ENCODE results near the gene CCNL2.

The CCNL2 gene

DNA sequence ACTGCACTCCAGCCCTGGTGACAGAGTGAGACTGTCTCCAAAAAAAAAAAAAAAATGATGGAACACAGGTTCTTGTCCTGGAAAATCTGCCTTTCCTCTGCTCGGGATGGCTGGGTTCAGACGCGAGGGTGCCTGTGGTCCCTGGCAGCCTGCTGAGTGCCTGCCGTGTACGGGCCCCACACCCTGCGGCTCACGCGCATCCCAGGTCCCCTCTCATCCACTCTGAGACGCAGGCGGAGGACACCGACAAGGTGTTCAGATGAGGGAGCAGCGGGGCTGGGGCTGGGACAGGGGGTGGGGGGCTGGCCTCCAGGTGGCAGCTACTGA is 26.3 kb upstream of the CCNL2 start:
- no peak for TF ChIP-seq Cebpa-rat (IDR thresholded peaks at IDR 0.05)
- no peaks in the 10 kb centered on the region for H3K9me3 ChIP-seq (replicated peaks in 1 of 11)
- H3K9ac ChIP-seq: no peak overlapping the region; a peak in 1 of 22 replicates
- H3K36me3 ChIP-seq: no peaks in the 10 kb centered on the region
- H3K4me1 ChIP-seq: peaks cover 26 to 61% (median 51%) of the 10 kb centered on the region in 10 experiments
- H3K4me3 ChIP-seq: no peak overlapping the region
- H4K20me1 ChIP-seq: no peaks in the 10 kb centered on the region
- peak overlapping the region in 2 of 11 experiments; percentile 87 to 99; a peak in 1 of 22 replicates for H3K4me2 ChIP-seq
- peaks cover 0 to 12% (median 0%) of the 10 kb centered on the region in 11 experiments; a peak in 5 of 22 replicates for H3K27me3 ChIP-seq
- H3K27ac ChIP-seq: no peak overlapping the region

- TF ChIP-seq Cebpa-rat (IDR thresholded peaks at IDR 0.05): no peak
- H3K27ac ChIP-seq: no peak overlapping the region
- H3K4me3 ChIP-seq: no peak overlapping the region
- no peak overlapping the region for H3K4me2 ChIP-seq
- H3K9me3 ChIP-seq (replicated peaks in 1 of 11): no peaks in the 10 kb centered on the region
- no peaks in the 10 kb centered on the region for H3K36me3 ChIP-seq
- H4K20me1 ChIP-seq: no peaks in the 10 kb centered on the region
- peaks cover 0 to 12% (median 0%) of the 10 kb centered on the region in 11 experiments; a peak in 5 of 22 replicates for H3K27me3 ChIP-seq
- H3K4me1 ChIP-seq: peaks cover 23 to 60% (median 45%) of the 10 kb centered on the region in 10 experiments
- no peak overlapping the region; a peak in 1 of 22 replicates for H3K9ac ChIP-seq
Measured at GRCh38 chr1:1424707-1425106, 25.6 kb upstream of the CCNL2 start.

DNA sequence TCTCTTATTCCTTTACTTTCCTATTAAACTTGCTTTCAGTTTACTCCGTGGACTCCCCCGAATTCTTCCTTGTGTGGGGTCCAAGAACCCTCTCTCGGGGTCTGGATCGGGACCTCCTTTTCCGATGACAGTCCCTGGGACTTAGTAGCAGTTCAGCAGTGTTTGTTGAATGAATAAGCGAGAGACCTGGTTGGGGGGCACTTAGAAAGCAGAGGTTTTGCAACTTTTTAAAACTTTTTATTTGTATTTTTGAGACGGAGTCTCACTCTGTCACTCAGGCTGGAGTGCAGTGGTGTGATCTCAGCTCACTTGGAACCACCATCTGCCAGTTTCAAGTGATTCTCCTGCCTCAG is 24.1 kb upstream of the CCNL2 start:
- H3K27ac ChIP-seq: no peak overlapping the region
- H3K9ac ChIP-seq: no peak overlapping the region
- H3K36me3 ChIP-seq: no peaks in the 10 kb centered on the region
- peaks cover 23 to 71% (median 55%) of the 10 kb centered on the region in 10 experiments for H3K4me1 ChIP-seq
- H3K27me3 ChIP-seq: peaks cover 0 to 12% (median 0%) of the 10 kb centered on the region in 11 experiments; a peak in 5 of 22 replicates
- no peak overlapping the region for H3K4me3 ChIP-seq
- no peak for TF ChIP-seq Cebpa-rat (IDR thresholded peaks at IDR 0.05)
- no peaks in the 10 kb centered on the region; a peak in 1 of 22 replicates for H4K20me1 ChIP-seq
- no peaks in the 10 kb centered on the region for H3K9me3 ChIP-seq (replicated peaks in 1 of 11)
- peak overlapping the region in 10 of 11 experiments; percentile 52 to 90 (median 84); a peak in 17 of 22 replicates for H3K4me2 ChIP-seq

GRCh38 chr1:1422465-1423244 is 23.5 kb upstream of the CCNL2 start:
- Histone ChIP-seq H3K4me1 (peaks cover 23 to 75% (median 60%) of the 10 kb centered on the region in 10 experiments), H3K9me3 (replicated peaks in 1 of 11) (no peaks in the 10 kb centered on the region), H3K4me2 (peak overlapping the region; percentile 52 to 90 (median 82)), H3K27me3 (peaks cover 0 to 12% (median 0%) of the 10 kb centered on the region in 11 experiments; a peak in 5 of 22 replicates), H3K27ac (peak overlapping the region in 9 of 11 experiments; percentile 25 to 75 (median 59); a peak in 17 of 22 replicates), H3K4me3 (no peak overlapping the region; a peak in 1 of 20 replicates), H4K20me1 (no peaks in the 10 kb centered on the region; a peak in 1 of 22 replicates), H3K9ac (peak overlapping the region in 6 of 11 experiments; percentile 19 to 52 (median 40); a peak in 9 of 22 replicates), H3K36me3 (no peaks in the 10 kb centered on the region)
- no peak for TF ChIP-seq Cebpa-rat (IDR thresholded peaks at IDR 0.05)

DNA sequence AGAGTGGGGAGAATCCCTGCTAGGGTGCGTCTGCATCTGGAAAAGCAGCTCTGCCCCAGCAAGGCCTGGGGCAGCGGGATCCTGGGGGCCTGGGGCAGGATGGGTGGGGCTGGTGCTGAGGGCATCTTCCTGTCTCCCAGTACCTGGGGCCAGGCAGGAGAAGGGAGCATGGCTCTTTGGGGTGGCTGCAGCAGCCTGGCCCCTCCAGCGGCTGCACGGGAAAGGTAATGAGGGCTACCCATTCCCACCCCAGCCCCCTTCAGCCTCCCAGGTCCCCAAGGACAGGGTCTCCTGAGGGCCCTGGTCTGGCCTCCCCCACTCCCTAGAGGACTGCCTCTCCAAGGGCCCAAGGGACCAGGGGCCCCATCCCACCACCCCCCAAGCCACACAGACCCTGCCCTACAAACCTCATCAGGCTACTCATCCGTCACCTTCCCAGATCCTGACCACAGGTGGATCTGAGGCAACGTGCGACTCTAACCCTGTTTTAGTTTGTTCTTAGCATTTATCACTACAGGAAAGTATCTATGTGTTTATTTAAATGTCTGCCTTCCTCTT is 22.9 kb upstream of the CCNL2 start:
- peak overlapping the region in 9 of 11 experiments; percentile 25 to 75 (median 59); a peak in 16 of 22 replicates for H3K27ac ChIP-seq
- H3K9ac ChIP-seq: peak overlapping the region in 6 of 11 experiments; percentile 19 to 52 (median 40); a peak in 8 of 22 replicates
- no peak for TF ChIP-seq Cebpa-rat (IDR thresholded peaks at IDR 0.05)
- H3K27me3 ChIP-seq: peaks cover 0 to 12% (median 0%) of the 10 kb centered on the region in 11 experiments; a peak in 5 of 22 replicates
- no peaks in the 10 kb centered on the region for H3K9me3 ChIP-seq (replicated peaks in 1 of 11)
- no peaks in the 10 kb centered on the region for H3K36me3 ChIP-seq
- no peak overlapping the region; a peak in 1 of 20 replicates for H3K4me3 ChIP-seq
- no peaks in the 10 kb centered on the region; a peak in 1 of 22 replicates for H4K20me1 ChIP-seq
- H3K4me1 ChIP-seq: peaks cover 23 to 75% (median 60%) of the 10 kb centered on the region in 10 experiments
- H3K4me2 ChIP-seq: peak overlapping the region; percentile 52 to 90 (median 82)

DNA sequence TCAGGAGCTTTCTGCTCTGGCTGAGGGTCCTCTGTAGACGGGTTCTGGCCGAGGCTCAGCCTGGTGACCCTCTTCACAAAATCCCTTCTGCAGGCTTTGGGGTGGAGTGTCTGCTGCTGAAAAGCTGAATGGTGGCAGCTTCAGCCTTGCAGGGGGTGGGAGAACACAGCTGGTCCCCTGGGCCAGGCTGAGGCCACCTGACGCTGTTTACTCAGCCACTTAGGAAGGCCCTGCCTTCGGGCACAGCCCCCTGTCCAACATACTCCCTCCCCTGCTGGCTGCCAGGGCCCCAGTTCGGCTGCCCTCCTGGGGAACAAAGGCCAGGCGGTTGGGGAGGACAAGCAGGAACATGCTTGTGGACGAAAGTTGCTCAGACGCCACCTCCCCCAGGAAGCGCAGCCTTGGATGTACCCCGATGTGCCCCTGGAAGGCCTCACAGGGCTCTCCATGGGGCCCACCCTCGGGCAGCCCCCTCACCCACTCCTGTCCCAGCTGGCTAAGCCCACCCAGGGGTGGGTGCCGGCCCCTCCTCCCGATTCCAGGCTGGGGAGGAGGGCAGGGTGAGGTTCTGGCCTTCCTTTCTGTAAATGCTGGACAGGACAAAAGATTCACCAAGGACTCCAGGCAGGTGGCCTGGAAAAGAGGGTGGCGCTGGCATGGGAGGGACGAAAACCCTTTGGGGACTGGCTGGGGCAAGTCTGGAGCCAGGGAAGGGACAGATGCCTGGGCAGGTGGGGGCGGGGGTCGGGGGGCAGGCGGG is 22.2 kb upstream of the CCNL2 start, which contains the start of gene ANKRD65:
Gene ANKRD65, minus strand, starts transcription at position 130 of the 760 bp plus-strand sequence. CDS start 271 bp downstream, outside the sequence.
- no peaks in the 10 kb centered on the region for H3K9me3 ChIP-seq (replicated peaks in 1 of 11)
- peak within 1 kb of the TSS; percentile 38 to 90 (median 82); a peak in 21 of 22 replicates for H3K4me2 ChIP-seq
- H3K9ac ChIP-seq: peak within 1 kb of the TSS in 10 of 11 experiments; percentile 9 to 73 (median 50); a peak in 17 of 22 replicates
- TF ChIP-seq Cebpa-rat (IDR thresholded peaks at IDR 0.05): no peak
- peak within 1 kb of the TSS in 8 of 11 experiments; percentile 34 to 75 (median 58); a peak in 16 of 22 replicates for H3K27ac ChIP-seq
- no peaks in the 10 kb centered on the region; a peak in 1 of 22 replicates for H4K20me1 ChIP-seq
- peak within 1 kb of the TSS in 1 of 10 experiments; percentile 7; a peak in 1 of 20 replicates for H3K4me3 ChIP-seq
- no peaks in the 10 kb centered on the region for H3K36me3 ChIP-seq
- peaks cover 0 to 7% (median 0%) of the 10 kb centered on the region in 11 experiments; a peak in 5 of 22 replicates for H3K27me3 ChIP-seq
- H3K4me1 ChIP-seq: peaks cover 19 to 70% (median 55%) of the 10 kb centered on the region in 10 experiments

DNA sequence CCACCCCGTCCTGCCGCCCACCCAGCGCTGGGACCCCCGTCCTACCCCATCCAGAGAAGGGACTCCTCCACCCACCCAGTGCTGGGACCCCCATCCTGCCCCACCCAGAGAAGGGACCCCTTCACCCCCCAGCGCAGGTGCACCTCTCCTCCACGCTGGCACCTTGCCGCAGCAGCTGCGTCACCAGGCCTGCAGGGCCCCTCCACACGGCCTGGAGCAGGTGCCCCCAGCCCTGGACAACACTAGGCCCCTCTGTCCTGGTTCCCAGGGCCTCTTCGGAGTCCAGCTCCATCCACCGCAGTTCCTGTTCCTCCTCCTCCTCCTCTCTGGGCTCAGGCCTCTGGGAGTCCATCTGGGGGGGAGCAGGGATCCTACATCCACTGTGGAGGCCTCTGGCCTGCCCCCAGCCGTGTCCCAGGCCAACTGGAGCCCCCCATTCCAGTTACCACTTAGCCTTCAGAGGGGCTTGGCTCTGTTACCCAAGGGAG is 21.6 kb upstream of the CCNL2 start:
- Histone ChIP-seq H3K27me3 (peaks cover 0 to under 1% (median 0%) of the 10 kb centered on the region in 11 experiments; a peak in 1 of 22 replicates), H3K4me3 (peak overlapping the region in 1 of 10 experiments; percentile 7; a peak in 1 of 20 replicates), H4K20me1 (no peaks in the 10 kb centered on the region; a peak in 1 of 22 replicates), H3K4me2 (peak overlapping the region; percentile 35 to 90 (median 73); a peak in 21 of 22 replicates), H3K27ac (peak overlapping the region in 7 of 11 experiments; percentile 34 to 68 (median 58); a peak in 12 of 22 replicates), H3K4me1 (peaks cover 18 to 64% (median 49%) of the 10 kb centered on the region in 10 experiments), H3K9ac (peak overlapping the region in 10 of 11 experiments; percentile 9 to 73 (median 49); a peak in 16 of 22 replicates), H3K36me3 (no peaks in the 10 kb centered on the region), H3K9me3 (replicated peaks in 1 of 11) (no peaks in the 10 kb centered on the region)
- no peak for TF ChIP-seq Cebpa-rat (IDR thresholded peaks at IDR 0.05)

All from BLaER1 treated with 17β-estradiol and CSF1 and Interleukin-3, amounts not matched to agents 10 nM and 100 nM (cell line).